HFFc6 (cell line): ENCODE data around the gene SV2C. TPM values are rescaled to one million over a fixed set of nuclear protein-coding genes. Genes with fewer than 3 reads are reported as not detected.
"Not testable (repeated sequence)": the region's sequence is repeated elsewhere in the genome, so short reads cannot be mapped to it uniquely, and the experiment has no call there.

Experiments
- DNase-seq: peaks from one replicate; pipeline ENCODE4 v3.0.0-alpha.2; 2018
- H3K27ac Mint-ChIP-seq: 2 replicates; pipeline ENCODE4 v1.8.0; 2020; ENCODE audit warnings: mild to moderate bottlenecking, mixed read lengths
- H3K27me3 Mint-ChIP-seq: 2 replicates; pipeline ENCODE4 v1.8.0; 2021; ENCODE audit warnings: mild to moderate bottlenecking, moderate library complexity, mixed read lengths; ENCODE audit not compliant: insufficient read depth
- H3K36me3 Mint-ChIP-seq: 2 replicates; pipeline ENCODE4 v1.8.0; 2021; ENCODE audit warnings: low read depth, mixed read lengths
- H3K4me1 Mint-ChIP-seq: 2 replicates; pipeline ENCODE4 v1.8.0; 2020; ENCODE audit warnings: low read depth, mixed read lengths
- H3K4me3 Mint-ChIP-seq: 2 replicates; pipeline ENCODE4 v1.8.0; 2020; ENCODE audit warnings: mild to moderate bottlenecking, moderate library complexity, mixed read lengths
- H3K9me3 Mint-ChIP-seq: 2 replicates; pipeline ENCODE4 v1.8.0; 2020; ENCODE audit warnings: mild to moderate bottlenecking, mixed read lengths
- CTCF ChIP-seq: fragments of 200-600 bp; sonication (generic); IDR thresholded peaks from 2 replicates; pipeline ENCODE4 v1.5.0; 2021; ENCODE audit warnings: antibody characterized with exemption, mild to moderate bottlenecking
- total RNA-seq, 6 experiments: library from RNA; stranded (reverse); fragmentation: NEBNext Ultra II Directional; extraction: Animal tissue kit (Norgen Biotek cat#: 25700); gene quantifications; 2 replicates in 1 of 6; 3 replicates in 5 of 6; pipeline ENCODE4 v1.2.3, GENCODE V29; 2021

Gene SV2C
- total RNA-seq, 6 experiments from 2014 or later = not detected

GRCh38 chr5:76298852-76299251 is 215.7 kb downstream of the SV2C start:
- no peaks in the 10 kb centered on the region; the same call in 1 of the 2 replicates for H3K27me3 Mint-ChIP-seq
- no peaks in the 10 kb centered on the region for H3K9me3 Mint-ChIP-seq
- no peak for TF ChIP-seq CTCF
- H3K27ac Mint-ChIP-seq = no peak overlapping the region
- H3K36me3 Mint-ChIP-seq = no peaks in the 10 kb centered on the region
- H3K4me3 Mint-ChIP-seq = no peak overlapping the region
- H3K4me1 Mint-ChIP-seq = no peaks in the 10 kb centered on the region
- DNase-seq = no peak

- TF ChIP-seq CTCF = no peak
- H3K4me3 Mint-ChIP-seq = no peak overlapping the region
- no peaks in the 10 kb centered on the region; the same call in 1 of the 2 replicates for H3K27me3 Mint-ChIP-seq
- H3K4me1 Mint-ChIP-seq = no peaks in the 10 kb centered on the region
- no peaks in the 10 kb centered on the region for H3K36me3 Mint-ChIP-seq
- H3K9me3 Mint-ChIP-seq = no peaks in the 10 kb centered on the region
- H3K27ac Mint-ChIP-seq = no peak overlapping the region
- no peak for DNase-seq
These were observed 216.4 kb downstream of the SV2C start for GRCh38 chr5:76299592-76299991.

- not testable (repeated sequence) for H3K9me3 Mint-ChIP-seq, H3K4me3 Mint-ChIP-seq, DNase-seq, H3K27ac Mint-ChIP-seq, H3K36me3 Mint-ChIP-seq, H3K27me3 Mint-ChIP-seq, H3K4me1 Mint-ChIP-seq
These were observed 218.7 kb downstream of the SV2C start for GRCh38 chr5:76301932-76302331.

GRCh38 chr5:76302661-76303060 is 219.5 kb downstream of the SV2C start:
- H3K9me3 Mint-ChIP-seq, H3K27ac Mint-ChIP-seq, H3K4me3 Mint-ChIP-seq, H3K36me3 Mint-ChIP-seq, H3K27me3 Mint-ChIP-seq, H3K4me1 Mint-ChIP-seq, DNase-seq: not testable (repeated sequence)

- H3K4me1 Mint-ChIP-seq = no peaks in the 10 kb centered on the region
- H3K27ac Mint-ChIP-seq = no peak overlapping the region
- H3K9me3 Mint-ChIP-seq = no peaks in the 10 kb centered on the region
- no peak overlapping the region for H3K4me3 Mint-ChIP-seq
- H3K36me3 Mint-ChIP-seq = no peaks in the 10 kb centered on the region
- no peak for TF ChIP-seq CTCF
- DNase-seq = no peak
- H3K27me3 Mint-ChIP-seq = no peaks in the 10 kb centered on the region; the same call in 1 of the 2 replicates
These were observed 220.7 kb downstream of the SV2C start for GRCh38 chr5:76303921-76304320.

- TF ChIP-seq CTCF = no peak
- Mint-ChIP-seq H3K27ac (no peak overlapping the region), H3K4me1 (no peaks in the 10 kb centered on the region), H3K36me3 (no peaks in the 10 kb centered on the region), H3K9me3 (no peaks in the 10 kb centered on the region), H3K27me3 (no peaks in the 10 kb centered on the region; the same call in 1 of the 2 replicates), H3K4me3 (no peak overlapping the region)
- no peak for DNase-seq
These were observed 222.1 kb downstream of the SV2C start for GRCh38 chr5:76305269-76305668.

- Mint-ChIP-seq H3K4me1 (no peaks in the 10 kb centered on the region), H3K4me3 (no peak overlapping the region), H3K9me3 (no peaks in the 10 kb centered on the region), H3K36me3 (no peaks in the 10 kb centered on the region), H3K27ac (no peak overlapping the region), H3K27me3 (no peaks in the 10 kb centered on the region; the same call in 1 of the 2 replicates)
- TF ChIP-seq CTCF = no peak
- no peak for DNase-seq
These were observed 222.6 kb downstream of the SV2C start for GRCh38 chr5:76305775-76306174.
